HG02763 (cell line): ENCODE results near the gene IVNS1ABP.
"Not testable (repeated sequence)": the region's sequence is repeated elsewhere in the genome, so short reads cannot be mapped to it uniquely, and the experiment has no call there.

Experiments used
- ATAC-seq: cut with Tn5 transposase; IDR thresholded peaks from one replicate; pipeline ENCODE4 v1.9.1; 2021; ENCODE audit warnings: mild to moderate bottlenecking, moderate library complexity; ENCODE audit not compliant: unreplicated experiment

Gene IVNS1ABP

GRCh38 chr1:185334182-185334581 is 17.1 kb upstream of the IVNS1ABP start:
- ATAC-seq: no peak

- no peak for ATAC-seq
Observed at GRCh38 chr1:185328255-185328654, 11.2 kb upstream of the IVNS1ABP start.

GRCh38 chr1:185325413-185325812 is 8.4 kb upstream of the IVNS1ABP start:
- ATAC-seq: no peak

- no peak for ATAC-seq
Observed at GRCh38 chr1:185324118-185324517, 7.1 kb upstream of the IVNS1ABP start.

- no peak for ATAC-seq
Observed at GRCh38 chr1:185322636-185323035, 5.6 kb upstream of the IVNS1ABP start.

GRCh38 chr1:185321653-185322221 is 4.7 kb upstream of the IVNS1ABP start:
- ATAC-seq: not testable (repeated sequence)

GRCh38 chr1:185321104-185321503 is 4.1 kb upstream of the IVNS1ABP start:
- ATAC-seq: not testable (repeated sequence)

- no peak for ATAC-seq
Observed at GRCh38 chr1:185319139-185319475, 2.1 kb upstream of the IVNS1ABP start.

- no peak for ATAC-seq
Observed at GRCh38 chr1:185318431-185319138, 1.5 kb upstream of the IVNS1ABP start.

- peak; percentile 34 for ATAC-seq
Observed at GRCh38 chr1:185317886-185318310, 855 bp upstream of the IVNS1ABP start.

GRCh38 chr1:185316163-185317033 is 645 bp downstream of the IVNS1ABP start:
- peak; percentile 51 for ATAC-seq

GRCh38 chr1:185315445-185316071 is 1.5 kb downstream of the IVNS1ABP start:
- ATAC-seq: no peak

GRCh38 chr1:185314411-185314810 is 2.6 kb downstream of the IVNS1ABP start:
- ATAC-seq: no peak

- ATAC-seq: no peak
Observed at GRCh38 chr1:185312361-185313138, 4.5 kb downstream of the IVNS1ABP start.

GRCh38 chr1:185311589-185312225 is 5.3 kb downstream of the IVNS1ABP start:
- no peak for ATAC-seq

GRCh38 chr1:185309566-185309965 is 7.5 kb downstream of the IVNS1ABP start:
- ATAC-seq: no peak

GRCh38 chr1:185308126-185308525 is 8.9 kb downstream of the IVNS1ABP start:
- no peak for ATAC-seq

GRCh38 chr1:185305419-185305818 is 11.6 kb downstream of the IVNS1ABP start:
- ATAC-seq: no peak

GRCh38 chr1:185300152-185300551 is 16.9 kb downstream of the IVNS1ABP start:
- ATAC-seq: no peak

GRCh38 chr1:185297982-185298381 is 19.1 kb downstream of the IVNS1ABP start:
- ATAC-seq: no peak
